ENCODE data around the gene EHD3.

GRCh38 chr2:31294196-31294595 lies 60.2 kb downstream of the EHD3 start:
- TF ChIP-seq, protein P1, sequence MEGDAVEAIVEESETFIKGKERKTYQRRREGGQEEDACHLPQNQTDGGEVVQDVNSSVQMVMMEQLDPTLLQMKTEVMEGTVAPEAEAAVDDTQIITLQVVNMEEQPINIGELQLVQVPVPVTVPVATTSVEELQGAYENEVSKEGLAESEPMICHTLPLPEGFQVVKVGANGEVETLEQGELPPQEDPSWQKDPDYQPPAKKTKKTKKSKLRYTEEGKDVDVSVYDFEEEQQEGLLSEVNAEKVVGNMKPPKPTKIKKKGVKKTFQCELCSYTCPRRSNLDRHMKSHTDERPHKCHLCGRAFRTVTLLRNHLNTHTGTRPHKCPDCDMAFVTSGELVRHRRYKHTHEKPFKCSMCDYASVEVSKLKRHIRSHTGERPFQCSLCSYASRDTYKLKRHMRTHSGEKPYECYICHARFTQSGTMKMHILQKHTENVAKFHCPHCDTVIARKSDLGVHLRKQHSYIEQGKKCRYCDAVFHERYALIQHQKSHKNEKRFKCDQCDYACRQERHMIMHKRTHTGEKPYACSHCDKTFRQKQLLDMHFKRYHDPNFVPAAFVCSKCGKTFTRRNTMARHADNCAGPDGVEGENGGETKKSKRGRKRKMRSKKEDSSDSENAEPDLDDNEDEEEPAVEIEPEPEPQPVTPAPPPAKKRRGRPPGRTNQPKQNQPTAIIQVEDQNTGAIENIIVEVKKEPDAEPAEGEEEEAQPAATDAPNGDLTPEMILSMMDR (IDR thresholded peaks at IDR 0.05; ENCODE audit: insufficient read depth, low read depth, low read length) = no peak
- no peak for TF ChIP-seq EZH2 (IDR thresholded peaks at IDR 0.05; ENCODE audit: insufficient read depth, low read length)
